HG03039 (cell line): ENCODE data around the gene NUBP1.
A peak's percentile ranks its signal among the peaks of the same experiment; 100 is the strongest.
"Not testable (repeated sequence)": the region's sequence is repeated elsewhere in the genome, so short reads cannot be mapped to it uniquely, and the experiment has no call there.

Source experiments
- ATAC-seq: cut with Tn5 transposase; IDR thresholded peaks from one replicate; pipeline ENCODE4 v1.9.1; 2021; ENCODE audit warnings: mild to moderate bottlenecking, moderate library complexity; ENCODE audit not compliant: unreplicated experiment

The NUBP1 gene

GRCh38 chr16:10750793-10751192 is 7.2 kb downstream of the NUBP1 start:
- no peak for ATAC-seq

DNA sequence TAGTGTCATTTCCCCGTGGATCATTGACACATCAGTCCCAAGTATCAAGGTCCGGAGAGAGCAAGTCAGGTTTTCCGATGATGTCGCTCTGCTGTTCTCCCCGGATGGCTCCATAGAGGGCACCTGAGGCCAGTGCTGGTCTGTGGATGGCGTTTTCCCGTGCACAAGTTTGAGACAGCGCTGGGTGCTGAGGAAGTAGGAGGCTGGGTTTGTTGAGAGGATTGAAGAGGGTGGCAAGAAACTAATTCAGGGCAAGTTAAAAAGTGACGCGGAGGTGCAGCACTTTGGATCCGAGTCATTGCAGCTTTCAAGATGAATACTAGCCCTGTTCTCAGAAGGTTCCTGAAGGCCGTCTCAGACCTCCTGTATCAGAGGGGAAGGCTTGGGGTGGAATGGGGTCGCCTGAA is 7.7 kb downstream of the NUBP1 start:
- ATAC-seq = no peak

- ATAC-seq = peak; percentile 39
Observed at GRCh38 chr16:10752843-10753523, 9.3 kb downstream of the NUBP1 start.

DNA sequence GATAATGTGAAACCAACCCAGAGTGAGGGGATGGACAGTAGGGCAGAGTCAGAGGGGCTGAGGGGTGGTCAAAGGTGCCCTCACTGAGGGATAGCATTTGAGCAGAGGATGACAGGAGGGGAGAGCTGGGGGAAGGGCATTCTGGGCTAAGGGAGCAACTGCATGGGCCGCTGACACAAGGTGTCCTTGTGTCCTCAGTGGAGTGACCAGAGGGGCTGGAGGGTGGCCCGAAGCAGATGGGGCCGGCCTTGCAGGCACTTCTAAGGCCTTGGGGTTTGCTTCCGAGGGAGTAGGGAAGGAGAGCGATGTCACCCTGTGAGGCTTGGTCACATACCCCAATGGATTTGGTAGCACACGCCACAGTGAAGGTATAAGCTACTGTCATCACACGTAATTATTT is 10.0 kb downstream of the NUBP1 start:
- ATAC-seq = no peak

DNA sequence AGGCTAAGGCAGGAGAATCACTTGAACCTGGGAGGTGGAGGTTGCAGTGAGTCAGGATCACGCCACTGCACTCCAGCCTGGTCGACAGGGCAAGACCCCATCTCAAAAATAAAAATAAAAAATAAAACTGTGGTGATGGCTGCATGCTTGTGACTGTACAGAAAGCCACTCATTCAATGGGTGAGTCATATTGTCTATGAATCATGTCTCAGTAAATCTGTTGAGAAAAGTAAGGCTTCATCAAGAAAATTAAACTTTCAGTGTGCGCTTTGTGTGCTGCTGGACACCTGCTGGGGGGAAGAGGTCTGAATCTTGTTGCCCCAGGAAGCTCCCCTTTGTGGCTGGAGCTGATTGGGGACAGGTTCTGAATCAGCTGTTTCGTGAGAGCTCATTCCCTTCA is 11.3 kb downstream of the NUBP1 start:
- no peak for ATAC-seq

DNA sequence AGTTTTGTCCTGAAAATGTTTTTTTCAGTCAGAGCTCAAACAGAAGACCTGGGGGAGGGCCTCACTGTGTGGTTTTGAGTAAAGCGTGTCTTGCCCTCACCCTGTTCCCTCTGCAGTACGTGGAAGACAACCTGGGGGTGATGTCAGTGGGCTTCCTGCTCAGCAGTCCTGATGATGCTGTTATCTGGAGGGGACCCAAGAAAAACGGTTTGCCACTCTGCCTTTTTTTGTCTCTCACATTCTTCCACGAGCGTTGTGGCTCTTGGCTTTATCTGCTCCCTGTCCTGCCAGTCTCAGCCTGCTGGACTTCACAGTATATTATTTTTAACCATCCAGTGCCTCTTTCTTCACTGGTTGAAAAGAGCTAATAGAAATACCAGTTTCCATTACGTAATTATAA is 12.9 kb downstream of the NUBP1 start:
- ATAC-seq = no peak

DNA sequence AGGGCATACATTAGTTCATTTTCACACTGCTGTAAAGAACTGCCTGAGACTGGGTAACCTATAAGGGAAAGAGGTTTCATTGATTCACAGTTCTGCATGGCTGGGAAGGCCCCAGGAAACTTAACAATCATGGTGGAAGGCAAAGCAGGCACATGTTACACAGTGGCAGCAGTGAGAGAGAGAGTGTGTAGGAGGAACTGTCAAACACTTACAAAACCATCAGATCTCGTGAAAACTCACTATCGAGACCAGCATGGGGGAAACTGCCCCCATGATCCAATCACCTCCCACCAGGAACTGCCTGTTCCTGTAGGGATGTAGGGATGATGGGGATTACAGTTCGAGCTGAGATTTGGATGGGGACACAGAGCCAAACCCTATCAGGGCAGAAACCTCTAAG is 17.2 kb downstream of the NUBP1 start:
- no peak for ATAC-seq

GRCh38 chr16:10761373-10761772 is 17.7 kb downstream of the NUBP1 start:
- ATAC-seq = no peak

DNA sequence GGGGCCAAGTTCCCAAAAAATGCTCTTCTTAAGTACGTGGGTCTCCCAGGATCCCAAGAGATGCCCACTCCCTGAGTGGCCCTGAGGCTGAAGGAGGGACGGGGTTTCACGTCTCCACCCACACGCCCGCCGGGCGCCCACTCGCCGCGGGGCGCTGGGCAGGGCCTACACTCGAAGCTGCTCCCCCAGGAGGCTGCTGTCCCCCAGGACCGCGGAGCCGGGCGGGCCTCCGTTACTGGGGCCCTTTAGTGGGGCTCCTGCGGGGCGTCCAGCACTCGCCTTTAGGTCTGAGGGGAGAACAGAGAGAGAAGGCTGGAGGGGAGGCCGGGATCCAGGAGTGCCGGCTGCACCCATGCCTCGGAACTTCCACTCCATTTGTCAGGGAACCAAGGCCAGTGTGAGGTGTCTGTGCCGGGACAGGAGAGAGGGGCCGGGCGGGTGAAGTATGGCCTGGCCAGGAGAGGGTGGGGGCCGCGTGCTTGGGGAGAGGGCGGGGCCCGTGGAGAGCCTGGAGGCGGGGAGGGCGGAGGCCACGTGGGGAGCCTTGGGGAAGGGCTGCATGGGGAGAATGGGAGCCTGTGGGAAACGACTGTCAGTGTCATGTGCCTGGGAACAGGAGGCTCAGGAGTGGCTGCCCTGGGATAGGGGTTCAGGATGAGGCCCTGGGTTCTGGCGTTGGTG is 18.8 kb downstream of the NUBP1 start:
- ATAC-seq = no peak

DNA sequence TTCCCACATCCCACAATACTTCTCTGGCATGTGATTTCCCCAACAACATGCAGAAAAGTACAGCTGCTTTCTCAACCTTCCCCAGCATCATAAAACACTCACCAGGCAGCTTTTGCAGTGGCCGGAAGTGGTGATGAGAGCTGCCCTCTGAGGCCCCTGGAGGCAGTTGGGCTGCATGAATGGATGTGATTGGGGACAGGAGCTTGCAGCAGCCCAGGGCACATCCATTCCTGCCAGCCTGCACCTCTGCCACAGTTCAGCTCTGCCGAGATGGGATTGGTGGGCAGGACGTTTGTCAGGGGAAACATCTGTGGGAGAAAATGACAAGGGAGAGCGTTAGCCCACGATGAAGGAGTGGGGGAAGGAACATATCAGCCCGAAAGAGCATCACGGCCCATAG is 19.8 kb downstream of the NUBP1 start:
- ATAC-seq = no peak

GRCh38 chr16:10765772-10766171 is 22.1 kb downstream of the NUBP1 start:
- ATAC-seq = no peak

DNA sequence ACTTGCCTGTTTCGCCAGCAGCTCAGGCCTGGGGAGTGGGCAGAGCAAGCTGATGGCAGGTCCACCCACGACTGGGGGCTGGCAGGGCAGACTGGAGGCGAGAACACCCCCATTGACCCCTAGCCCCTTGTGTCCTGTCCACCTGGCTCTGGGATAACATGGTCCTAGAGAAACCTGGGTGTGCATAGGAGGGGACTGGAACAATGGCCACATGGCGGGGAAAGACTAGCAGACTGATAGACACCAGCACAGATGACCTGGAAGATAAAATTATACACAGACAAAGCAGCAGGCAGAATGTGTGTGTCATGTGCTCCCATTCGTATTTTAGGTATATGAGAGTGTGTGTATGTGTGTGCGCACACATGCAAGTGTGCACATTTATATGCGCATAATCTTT is 23.5 kb downstream of the NUBP1 start:
- no peak for ATAC-seq

- ATAC-seq = no peak
Observed at GRCh38 chr16:10769381-10769780, 25.7 kb downstream of the NUBP1 start.

DNA sequence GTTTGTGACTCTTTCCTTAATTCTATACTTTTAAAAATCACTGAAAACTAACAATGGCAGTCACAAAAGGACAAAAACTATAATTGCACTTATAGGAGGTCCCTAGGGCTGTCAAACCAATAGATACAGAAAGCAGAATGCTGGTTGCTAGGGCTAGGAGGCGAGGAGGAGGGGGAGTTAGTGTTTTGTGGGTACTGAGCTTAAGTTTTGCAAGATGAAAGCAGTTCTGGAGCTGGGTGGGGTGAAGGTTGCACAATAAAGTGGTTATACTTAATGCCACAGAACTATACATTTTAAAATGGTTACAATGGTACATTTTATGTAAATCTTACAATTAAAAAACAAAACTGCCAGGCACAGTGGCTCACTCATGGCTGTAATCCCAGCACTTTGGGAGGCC is 27.3 kb downstream of the NUBP1 start:
- no peak for ATAC-seq

DNA sequence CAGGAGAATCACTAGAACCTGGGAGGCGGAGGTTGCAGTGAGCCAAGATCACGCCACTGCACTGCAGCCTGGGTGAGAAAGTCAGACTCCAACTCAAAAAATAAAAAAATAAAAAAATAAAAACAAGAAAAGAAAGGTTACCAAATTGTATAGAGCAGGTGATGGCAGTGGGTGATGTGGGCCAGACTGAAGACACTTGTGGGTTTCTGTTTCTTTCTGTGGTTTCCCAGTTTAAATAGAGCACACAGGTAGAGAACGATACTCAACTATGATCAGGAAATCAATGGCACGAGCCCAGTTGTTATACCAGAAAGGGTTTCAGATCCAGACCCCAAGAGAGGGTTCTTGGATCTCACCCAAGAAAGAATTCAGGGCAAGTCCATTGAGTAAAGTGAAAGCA is 32.6 kb downstream of the NUBP1 start:
- ATAC-seq = peak; percentile 56

GRCh38 chr16:10776923-10777322 is 33.3 kb downstream of the NUBP1 start:
- ATAC-seq = not testable (repeated sequence)

DNA sequence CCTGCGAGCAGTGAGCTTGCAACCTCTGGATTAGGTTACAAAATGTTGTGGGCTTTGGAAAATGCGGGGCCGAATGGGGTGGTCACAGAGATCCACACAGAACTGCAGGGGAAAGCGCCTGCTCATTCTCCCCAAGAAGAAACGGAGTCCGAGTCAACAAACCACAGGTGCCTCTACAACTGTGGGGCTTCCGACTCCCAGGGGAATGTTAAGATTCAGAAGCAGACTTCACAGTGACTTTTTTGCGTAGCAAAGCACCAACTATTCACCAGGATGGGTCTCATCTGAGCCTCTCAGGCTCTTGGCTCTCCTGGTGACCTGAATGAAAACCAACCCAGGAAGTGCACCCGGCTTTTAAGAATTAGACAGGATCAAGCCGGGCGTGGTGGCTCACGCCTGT is 33.7 kb downstream of the NUBP1 start:
- ATAC-seq = no peak

- not testable (repeated sequence) for ATAC-seq
Observed at GRCh38 chr16:10779908-10780307, 36.3 kb downstream of the NUBP1 start.

DNA sequence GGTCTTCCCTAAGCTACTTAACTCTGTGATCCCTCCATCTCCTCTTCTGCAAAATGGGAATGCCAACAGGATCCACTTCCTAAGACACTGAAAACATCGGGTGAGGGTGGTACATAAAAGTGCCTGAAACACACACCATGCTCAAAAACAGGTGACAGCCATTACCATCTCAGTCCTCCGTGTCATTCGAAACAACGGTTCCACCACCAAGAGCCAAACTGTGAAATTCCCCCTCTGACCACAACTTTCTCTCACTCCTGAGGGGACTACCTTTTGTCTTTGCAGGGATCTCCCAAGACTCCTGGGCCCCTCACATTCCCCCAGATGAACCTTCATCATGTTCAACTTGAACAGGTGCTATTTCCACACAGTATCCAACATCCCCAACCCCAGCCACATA is 37.0 kb downstream of the NUBP1 start:
- ATAC-seq = no peak

- ATAC-seq = no peak
Observed at GRCh38 chr16:10782628-10783027, 39.0 kb downstream of the NUBP1 start.

- no peak for ATAC-seq
Observed at GRCh38 chr16:10787304-10787703, 43.7 kb downstream of the NUBP1 start.

- not testable (repeated sequence) for ATAC-seq
Observed at GRCh38 chr16:10788630-10789029, 45.0 kb downstream of the NUBP1 start.

DNA sequence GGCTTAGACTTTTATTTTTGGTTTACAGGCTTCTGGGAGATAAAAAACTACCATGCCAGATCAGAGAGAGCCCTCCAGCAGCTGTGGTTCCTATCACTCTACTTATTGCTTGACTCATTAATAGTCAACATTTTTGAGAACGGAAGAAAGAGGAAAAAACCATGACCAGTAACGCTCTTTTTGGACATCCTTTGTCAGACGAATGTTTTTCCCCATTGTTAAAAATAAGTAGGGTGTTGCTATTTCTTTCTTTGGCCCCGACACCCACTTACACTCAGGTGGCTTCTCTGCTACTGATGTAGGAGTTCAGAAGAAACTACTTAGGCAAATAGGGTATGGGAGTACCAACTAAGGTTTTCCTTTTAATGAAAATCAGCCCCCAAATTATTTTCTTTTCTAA is 47.4 kb downstream of the NUBP1 start:
- ATAC-seq = peak; percentile 45
